Left ventricle myocardium inferior (tissue), 1 donor: ENCODE data around the gene TIMP3. TPM values are rescaled to one million over a fixed set of nuclear protein-coding genes. Genes with fewer than 3 reads are reported as not detected.

ENCODE experiments used
- DNase-seq: peaks from one replicate; pipeline ENCODE4 v3.0.0-alpha.2; 2020
- H3K27ac ChIP-seq: fragments of 200-600 bp; replicated peaks from 2 replicates; pipeline ENCODE4 v1.8.0; 2021
- H3K27me3 ChIP-seq: fragments of 200-600 bp; 2 replicates; pipeline ENCODE4 v1.8.0; 2021; ENCODE audit warnings: low read depth
- H3K36me3 ChIP-seq: fragments of 200-600 bp; 2 replicates; pipeline ENCODE4 v1.8.0; 2021
- H3K4me1 ChIP-seq: fragments of 200-600 bp; 2 replicates; pipeline ENCODE4 v1.8.0; 2021
- H3K4me3 ChIP-seq: fragments of 200-600 bp; 2 replicates; pipeline ENCODE4 v1.8.0; 2021; ENCODE audit warnings: mild to moderate bottlenecking, moderate library complexity
- H3K9me3 ChIP-seq: fragments of 200-600 bp; replicated peaks from 2 replicates; pipeline ENCODE4 v1.8.0; 2021
- intact Hi-C: fragments of 100-400 bp; cut with micrococcal nuclease; formaldehyde crosslinking; loops from one replicate; pipeline ENCODE4 v1.11.0; 2022
- total RNA-seq: library from RNA; stranded (reverse); fragmentation: NEBNext Ultra II Directional; extraction: Animal tissue kit (Norgen Biotek cat#: 25700); gene quantifications from one replicate; pipeline ENCODE4 v1.2.1, GENCODE V29; 2021
- TF ChIP-seq, protein P1 (sequence below): fragments of 200-600 bp; IDR thresholded peaks from 2 replicates; pipeline ENCODE4 v1.8.0; 2021; ENCODE audit warnings: antibody characterized with exemption, mild to moderate bottlenecking, borderline replicate concordance
- donor health status: DM: no; HTN: yes; CAD: no; lungs with severe emphysema.

The TIMP3 gene
- total RNA-seq, 1 donor from 2014 or later = 250 TPM

DNA sequence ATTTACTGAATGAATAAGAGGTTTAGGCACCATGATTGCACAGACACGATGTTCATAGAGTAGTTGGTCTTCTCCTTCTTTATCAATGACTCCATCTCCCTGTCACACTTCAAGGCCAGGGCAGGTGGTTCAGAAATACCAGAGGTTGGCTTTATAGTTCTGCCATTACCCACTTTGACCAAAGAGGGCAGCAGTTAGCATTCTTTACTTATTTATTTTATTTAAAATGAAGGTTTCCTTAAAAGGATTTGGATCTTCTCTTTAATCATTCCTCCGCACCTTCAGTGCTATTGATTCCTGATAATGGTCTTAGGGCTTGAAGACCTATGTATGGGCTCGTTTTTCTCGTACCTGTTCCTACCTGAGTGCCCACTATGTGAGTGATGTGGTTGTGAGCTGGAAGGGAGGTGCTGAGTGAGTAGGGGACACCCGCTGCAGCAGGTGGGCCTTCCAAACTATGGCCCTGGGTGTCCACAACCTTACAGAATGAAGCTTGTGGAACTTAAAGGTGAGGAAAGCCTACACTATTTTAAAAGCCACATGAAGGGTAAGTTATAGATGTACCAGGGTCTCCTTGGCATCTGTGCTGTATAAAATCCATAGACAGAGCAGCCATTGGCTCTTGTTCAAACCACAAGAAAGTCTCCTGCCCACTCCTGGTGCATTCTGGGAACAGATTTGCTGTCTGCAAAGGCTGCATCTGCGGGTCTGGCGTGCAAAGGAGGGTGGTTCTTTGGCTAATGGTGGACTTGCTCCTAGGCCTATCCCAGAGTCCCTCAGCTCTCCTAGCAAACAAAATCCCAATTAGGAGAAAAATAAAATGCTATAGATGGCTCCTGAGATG, 35.0 kb downstream of the TIMP3 start:
- Histone ChIP-seq H3K4me1 (peaks cover 100% of the 10 kb centered on the region), H3K4me3 (no peak overlapping the region), H3K36me3 (peaks cover 43% of the 10 kb centered on the region), H3K27me3 (no peaks in the 10 kb centered on the region), H3K9me3 (no peaks in the 10 kb centered on the region), H3K27ac (peak overlapping the region; percentile 86)
- TF ChIP-seq, protein P1, sequence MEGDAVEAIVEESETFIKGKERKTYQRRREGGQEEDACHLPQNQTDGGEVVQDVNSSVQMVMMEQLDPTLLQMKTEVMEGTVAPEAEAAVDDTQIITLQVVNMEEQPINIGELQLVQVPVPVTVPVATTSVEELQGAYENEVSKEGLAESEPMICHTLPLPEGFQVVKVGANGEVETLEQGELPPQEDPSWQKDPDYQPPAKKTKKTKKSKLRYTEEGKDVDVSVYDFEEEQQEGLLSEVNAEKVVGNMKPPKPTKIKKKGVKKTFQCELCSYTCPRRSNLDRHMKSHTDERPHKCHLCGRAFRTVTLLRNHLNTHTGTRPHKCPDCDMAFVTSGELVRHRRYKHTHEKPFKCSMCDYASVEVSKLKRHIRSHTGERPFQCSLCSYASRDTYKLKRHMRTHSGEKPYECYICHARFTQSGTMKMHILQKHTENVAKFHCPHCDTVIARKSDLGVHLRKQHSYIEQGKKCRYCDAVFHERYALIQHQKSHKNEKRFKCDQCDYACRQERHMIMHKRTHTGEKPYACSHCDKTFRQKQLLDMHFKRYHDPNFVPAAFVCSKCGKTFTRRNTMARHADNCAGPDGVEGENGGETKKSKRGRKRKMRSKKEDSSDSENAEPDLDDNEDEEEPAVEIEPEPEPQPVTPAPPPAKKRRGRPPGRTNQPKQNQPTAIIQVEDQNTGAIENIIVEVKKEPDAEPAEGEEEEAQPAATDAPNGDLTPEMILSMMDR = peak; percentile 60
- DNase-seq = no peak
- intact Hi-C loops = no loop called here

DNA sequence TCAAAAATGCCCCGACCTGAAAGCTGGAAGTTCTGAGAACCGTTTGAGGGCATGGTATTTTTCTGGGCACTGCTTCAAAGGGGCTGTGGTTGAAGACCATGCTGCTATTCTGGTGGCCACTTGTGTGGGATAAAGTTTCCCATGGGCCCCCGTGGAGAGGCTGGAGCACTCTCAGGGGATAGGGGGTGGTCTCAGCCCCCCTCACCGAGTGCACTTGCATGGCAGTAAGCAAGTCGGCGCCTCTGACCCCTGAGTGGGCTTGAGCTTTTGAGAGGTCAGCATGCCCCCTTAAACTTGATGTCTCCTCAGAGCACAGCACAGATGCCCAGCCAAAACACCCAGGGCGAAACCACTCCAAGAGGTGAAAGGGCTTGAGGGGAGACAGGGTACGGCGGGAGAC, 35.6 kb downstream of the TIMP3 start:
- intact Hi-C loops = no loop called here
- Histone ChIP-seq H3K4me3 (no peak overlapping the region), H3K9me3 (no peaks in the 10 kb centered on the region), H3K36me3 (peaks cover 49% of the 10 kb centered on the region), H3K4me1 (peaks cover 100% of the 10 kb centered on the region), H3K27ac (peak overlapping the region; percentile 86), H3K27me3 (no peaks in the 10 kb centered on the region)
- no peak for DNase-seq
- TF ChIP-seq, protein P1 = no peak

DNA sequence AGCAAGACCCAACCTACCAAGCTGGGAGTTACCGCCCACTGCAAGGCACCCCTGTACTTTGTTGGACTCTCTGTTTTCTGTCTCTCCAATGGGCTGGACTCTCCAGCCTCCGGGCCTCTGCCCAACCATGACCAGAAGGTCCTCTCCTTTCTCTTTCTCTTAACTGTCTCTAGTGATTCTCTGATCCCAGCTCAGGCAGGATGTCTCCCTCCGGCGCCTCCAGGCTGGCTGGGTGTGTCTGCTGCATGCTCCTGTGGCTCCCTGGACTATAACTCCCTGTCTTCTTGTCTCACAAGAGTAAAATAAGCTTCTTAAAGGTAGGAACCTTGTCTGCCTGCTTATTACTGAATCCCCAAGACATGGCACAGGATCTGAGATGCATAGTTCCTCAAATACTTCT, 36.3 kb downstream of the TIMP3 start:
- Histone ChIP-seq H3K27ac (peak overlapping the region; percentile 86), H3K27me3 (no peaks in the 10 kb centered on the region), H3K4me3 (no peak overlapping the region), H3K9me3 (no peaks in the 10 kb centered on the region), H3K36me3 (peaks cover 49% of the 10 kb centered on the region), H3K4me1 (peaks cover 100% of the 10 kb centered on the region)
- TF ChIP-seq, protein P1 = no peak
- DNase-seq = no peak
- intact Hi-C loops = no loop called here

DNA sequence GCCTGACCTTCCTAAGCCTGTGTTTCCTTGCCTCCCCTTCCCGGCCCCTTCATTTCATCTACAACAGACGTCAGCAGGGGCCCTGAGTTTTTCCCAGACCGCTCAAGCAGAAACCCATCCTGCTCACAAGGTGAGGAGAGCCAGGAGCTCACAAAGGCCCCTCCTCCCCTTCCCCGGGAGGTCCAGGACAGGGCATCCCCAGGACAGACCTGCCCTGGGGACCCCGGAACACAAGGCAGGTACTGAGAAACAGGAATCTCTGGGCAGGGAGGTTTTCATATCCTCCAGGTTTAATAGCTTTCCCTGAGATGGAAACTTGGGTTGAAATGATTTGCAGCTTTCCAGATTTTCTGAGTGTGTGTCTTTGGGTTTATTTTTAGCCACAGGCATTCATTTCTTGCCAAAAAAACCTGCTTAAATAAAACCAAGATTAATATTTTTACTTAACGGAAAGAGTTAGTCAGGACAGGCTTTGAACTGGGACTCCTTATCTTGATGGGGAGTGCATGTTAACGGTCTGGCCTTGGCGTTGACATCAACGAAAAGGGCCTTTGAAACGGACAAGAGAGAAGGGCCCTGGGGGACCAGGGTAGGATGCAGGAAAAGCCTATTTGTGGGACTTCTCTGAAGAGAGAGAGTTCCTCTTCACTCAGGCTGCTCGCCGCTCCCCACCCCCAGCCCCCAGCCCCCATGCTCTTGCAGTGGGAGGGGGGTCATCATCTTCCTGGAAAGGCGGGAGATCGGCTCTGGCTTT, 38.5 kb downstream of the TIMP3 start:
- TF ChIP-seq, protein P1 = no peak
- peak; percentile 44 for DNase-seq
- H3K36me3 ChIP-seq = peaks cover 36% of the 10 kb centered on the region
- peaks cover 100% of the 10 kb centered on the region for H3K4me1 ChIP-seq
- H3K9me3 ChIP-seq = no peaks in the 10 kb centered on the region
- peak overlapping the region; percentile 86 for H3K27ac ChIP-seq
- intact Hi-C loops = no loop called here
- no peaks in the 10 kb centered on the region for H3K27me3 ChIP-seq
- peak overlapping the region; percentile 28 for H3K4me3 ChIP-seq

DNA sequence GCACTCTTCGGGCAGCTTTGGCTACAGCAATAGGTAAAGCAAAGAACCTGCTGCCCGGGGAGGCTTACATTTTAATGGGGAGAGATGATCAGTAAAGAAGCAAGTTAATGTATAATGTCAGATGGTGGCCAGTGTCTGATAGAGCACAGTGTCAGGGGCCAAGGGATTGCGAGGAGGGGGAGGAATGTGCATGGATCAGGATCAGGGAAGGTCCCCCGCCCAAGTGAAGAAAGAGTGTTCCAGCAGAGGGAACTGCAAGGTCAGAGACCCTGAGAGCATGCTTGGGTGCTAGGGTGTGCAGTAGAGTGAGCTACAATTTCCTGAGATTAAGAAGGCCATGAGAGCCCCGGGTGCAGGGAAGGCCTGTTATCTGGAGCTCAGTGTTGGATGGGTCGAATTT, 39.7 kb downstream of the TIMP3 start:
- TF ChIP-seq, protein P1 = no peak
- Histone ChIP-seq H3K27me3 (no peaks in the 10 kb centered on the region), H3K4me3 (no peak overlapping the region), H3K27ac (peak overlapping the region; percentile 86), H3K36me3 (peaks cover 34% of the 10 kb centered on the region), H3K4me1 (peaks cover 100% of the 10 kb centered on the region), H3K9me3 (no peaks in the 10 kb centered on the region)
- intact Hi-C loops = no loop called here
- no peak for DNase-seq
